ENCODE results near the gene PROSER3.

Gene PROSER3

DNA sequence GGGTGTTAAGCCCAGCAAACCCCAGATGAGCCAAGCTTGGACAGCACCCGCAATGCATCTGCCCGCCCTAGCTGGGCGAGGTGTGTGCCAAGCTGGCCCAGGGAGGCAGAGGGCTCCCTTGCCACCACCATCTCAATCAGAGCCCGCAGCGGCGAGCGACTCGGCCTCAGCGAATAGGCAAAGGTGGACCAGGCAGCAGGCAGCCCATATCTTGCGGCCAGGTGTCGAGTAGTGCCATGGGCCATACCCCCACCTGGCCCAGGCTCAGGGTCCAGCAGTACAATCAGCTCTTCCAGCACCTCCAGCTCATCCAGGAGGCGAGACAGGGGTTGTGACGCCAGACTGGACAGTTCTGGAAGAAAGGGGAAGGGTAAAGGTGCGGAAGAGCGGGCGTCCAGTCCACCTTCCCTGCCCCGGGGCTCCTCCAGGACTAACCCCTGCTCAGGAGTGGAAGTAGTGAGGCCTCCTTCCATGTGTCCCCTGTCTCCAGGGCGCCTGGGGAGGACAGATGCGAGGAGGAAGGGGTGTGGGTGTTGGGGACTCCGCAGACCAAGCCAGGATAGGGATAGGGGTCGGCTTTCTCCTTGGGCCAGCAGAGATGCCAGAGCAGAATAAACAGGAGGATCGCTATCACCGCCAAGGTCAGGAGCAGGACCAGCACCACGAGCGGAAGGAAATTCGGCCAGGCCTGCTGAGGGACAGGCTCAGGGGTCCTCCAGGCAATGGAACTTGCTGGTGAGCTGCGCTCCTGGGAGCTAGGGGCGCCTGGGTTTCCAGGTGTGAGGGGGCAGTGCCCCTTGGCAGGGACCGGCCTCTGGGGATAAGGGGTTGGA, 18.5 kb upstream of the PROSER3 start:
- no peak for DNase-seq

DNA sequence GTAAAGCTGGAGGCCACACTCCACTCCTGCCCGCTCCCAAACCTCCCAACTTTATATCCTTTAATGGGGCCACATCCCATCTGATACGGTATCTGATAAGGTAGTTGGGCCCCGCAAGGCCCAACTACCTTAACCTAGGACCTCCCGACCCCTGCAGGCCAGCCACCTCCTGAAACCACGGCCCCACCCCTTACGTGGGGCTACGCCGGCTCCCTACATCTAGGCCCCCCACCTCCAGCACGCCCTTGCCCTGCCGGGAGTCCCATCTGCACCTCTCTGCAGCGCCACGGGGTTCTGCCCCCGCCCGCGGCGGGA, 17.9 kb upstream of the PROSER3 start:
- no peak for DNase-seq

DNA sequence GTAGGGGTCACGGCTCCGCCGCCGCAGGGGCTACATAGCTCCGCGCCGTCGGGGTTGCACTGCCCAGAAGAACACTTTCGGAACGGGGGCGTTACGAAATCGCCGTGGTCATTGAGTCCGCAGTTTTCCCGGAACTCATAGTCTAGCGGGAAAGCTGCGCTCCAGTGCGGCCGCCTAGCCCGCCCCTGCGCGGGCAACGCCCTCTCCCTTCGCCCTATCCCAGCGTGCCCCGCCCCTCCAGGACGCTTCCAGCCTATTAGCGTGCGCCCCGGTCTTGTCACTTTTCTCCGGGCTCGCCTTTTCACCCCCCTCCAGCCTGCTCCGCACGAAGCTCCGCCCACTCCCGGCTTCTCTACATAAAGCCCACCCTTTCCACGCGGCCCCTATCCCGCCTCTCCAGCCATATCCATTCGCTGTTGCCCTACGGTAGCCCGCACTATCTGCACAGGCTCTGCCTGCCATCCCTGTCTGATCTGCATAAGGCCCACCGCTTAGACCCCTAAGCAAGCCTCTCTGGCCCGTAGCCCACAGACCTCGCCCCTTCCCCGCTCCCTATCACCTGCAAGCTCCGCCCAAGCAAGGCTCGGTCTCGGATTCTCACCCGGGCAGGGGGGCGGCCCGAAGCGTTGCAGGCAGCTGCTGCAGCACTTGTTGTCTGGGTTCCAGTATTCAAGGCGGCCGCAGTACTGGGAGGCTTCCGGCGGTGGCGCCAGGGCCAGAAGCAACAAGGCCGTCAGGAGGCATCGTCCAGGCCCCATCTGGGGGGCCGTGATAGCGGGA, 17.4 kb upstream of the PROSER3 start:
- DNase-seq, result peak; percentile 99

DNA sequence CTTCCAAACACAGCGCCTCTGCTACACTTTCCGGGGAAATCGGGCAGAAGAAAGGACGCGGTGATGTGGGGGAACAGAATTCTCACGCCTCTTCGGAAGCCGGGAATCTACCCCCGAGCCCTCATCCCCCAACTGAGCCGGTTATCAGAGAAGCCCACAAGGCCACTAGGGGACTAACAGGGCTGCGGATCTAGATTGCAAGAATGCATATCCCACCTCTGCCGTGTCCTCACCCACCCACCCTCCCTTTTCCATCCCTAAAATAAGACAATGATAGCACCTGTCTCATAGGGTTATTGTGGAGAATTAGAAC, 16.8 kb upstream of the PROSER3 start:
- DNase-seq, result no peak

DNA sequence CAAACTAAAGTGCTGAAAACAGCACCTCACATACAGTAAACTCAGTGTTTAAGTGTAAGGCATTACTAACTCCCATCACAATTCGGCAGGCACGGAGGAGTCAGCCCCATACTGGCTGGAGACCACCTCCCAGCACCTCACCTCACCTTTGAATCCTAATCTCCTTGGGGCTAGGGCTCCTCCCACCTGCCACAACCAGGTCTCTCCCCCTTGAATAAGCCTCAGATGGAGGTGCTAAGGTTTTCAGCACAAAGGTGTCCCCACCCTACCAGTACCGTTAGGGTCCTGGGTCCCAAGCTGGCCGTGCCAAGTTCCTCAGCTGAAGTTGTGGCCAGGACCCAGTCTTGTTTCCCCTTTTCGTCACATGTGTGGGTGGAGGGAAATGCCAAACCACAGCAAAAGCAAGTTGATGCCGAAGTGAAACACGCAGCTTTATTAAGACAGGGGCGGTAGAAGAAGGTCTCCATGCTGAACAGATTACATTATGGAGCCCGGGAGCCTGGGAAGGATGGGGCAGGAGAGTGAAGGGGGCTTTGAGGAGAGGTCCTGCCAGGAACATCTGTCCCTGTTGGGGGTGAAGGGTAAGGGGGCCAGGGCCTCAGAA, 15.8 kb upstream of the PROSER3 start, which contains the start of gene IGFLR1:
Gene IGFLR1 (minus strand): TSS at position 332 of the 604 bp plus-strand sequence. CDS start 1,272 bp downstream, outside the sequence.
- peak; percentile 90 for DNase-seq

DNA sequence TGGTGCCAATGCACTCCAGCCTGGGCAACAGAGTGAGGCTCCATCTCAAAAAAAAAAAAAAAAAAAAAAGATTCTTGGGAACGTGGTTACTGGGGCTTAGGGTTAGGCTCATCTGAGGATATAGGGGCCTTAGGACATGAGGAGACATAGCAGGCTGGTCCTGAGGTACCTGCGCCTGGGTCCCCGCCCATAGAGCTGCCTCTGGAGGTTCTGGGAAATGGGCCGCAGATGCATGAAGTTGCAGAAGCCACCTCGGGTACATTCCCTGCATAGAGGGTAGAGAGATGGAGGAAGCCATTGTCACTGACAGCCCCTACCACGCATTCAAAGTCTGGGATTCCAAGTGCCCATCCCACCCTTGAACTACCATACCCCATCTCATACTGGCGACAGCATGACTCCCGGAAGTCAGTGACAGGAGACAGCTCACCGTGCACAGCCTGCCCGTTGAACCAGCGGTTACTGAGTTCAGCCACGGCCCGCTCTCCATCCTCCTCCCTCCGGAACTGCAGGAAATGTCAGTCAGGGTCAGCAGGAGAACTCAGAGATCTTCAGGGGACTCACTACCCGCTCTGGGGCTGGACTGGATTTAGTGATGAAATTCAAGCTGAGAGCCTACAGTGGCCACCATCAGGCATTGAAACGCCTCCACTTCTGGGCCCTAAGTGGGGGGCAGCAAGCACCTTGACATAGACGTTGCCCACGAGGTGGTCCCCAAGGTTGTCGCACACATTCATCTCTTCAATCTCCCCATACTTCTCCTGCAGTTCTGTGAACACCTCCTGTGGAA, 14.1 kb upstream of the PROSER3 start:
- DNase-seq, result no peak

DNA sequence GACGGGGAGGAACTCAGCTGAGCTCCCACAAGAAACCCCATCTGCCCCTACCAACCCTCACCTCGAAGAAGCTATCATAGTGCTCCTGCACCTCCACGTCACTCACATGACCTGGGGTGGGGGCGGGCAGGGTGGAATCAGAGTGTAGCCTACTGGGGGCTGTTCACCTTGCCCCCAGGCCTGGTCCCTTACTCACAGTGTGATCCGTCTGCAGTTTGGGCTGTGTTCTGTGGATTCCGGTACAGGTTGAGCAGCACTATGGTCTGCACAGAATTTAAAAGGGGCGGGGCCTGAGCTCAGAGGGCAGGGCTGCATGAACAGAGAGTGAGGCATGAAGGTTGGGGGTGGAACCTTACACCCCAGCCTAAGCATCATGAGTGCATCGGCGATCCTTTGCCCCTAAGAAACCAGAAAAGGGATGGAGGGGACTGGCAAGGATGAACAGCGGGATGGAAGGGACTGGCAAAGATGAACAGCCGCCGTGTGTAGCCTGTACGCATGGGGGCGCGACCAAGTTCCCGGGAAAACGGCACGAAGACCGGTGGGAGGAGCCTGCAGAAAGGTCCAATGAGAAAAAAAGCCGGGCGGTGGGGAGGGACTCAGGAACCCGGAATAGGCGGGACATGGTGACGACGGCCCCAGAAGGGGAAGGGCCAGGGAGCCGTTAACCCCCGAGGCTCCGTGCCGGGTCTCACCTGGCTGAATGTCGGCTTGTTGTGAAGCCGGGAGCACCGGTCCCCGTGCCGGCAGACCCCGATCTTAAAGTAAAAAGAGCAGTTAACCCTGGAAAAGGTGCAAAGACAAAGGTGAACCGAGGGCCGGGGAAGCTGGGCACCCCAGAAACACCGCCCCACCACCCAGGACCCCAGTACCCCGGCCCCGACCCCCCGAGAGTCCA, 13.3 kb upstream of the PROSER3 start:
- DNase-seq, result peak; percentile 97

DNA sequence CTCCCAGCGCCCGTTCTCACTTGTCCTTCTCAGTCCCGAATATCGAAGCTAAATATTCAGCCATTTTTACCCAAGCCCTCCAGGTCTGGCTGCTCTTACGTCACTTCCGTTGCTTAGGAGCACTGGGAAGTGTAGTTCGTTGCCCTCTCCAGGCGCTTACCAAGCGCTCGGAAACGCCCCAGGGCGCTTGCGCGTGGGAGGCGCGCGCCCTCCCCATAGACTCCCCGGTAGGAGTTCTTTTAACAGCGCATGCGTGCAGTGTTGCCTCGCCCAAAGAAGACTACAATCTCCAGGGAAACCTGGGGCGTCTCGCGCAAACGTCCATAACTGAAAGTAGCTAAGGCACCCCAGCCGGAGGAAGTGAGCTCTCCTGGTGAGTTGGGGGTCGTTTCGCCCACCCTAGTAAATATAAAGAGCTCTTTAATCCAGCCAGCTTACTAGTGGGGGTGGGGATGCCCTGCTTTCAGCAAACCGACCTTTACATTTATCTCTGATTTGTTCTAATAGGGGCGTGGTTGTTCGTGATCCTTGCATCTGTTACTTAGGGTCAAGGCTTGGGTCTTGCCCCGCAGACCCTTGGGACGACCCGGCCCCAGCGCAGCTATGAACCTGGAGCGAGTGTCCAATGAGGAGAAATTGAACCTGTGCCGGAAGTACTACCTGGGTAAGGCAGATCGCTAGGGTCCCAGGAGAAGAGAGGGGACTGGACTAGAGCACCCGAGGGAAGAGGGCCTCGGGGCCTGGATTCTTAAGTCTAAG, 12.5 kb upstream of the PROSER3 start, which contains the start of the genes PSENEN and U2AF1L4:
Gene PSENEN (plus strand): TSS at position 324 of the 759 bp plus-strand sequence. CDS start 280 bp downstream, at position 604.
Gene U2AF1L4 (minus strand): TSS at position 91 of the 759 bp plus-strand sequence. CDS start 27 bp downstream, at position 64.
- DNase-seq, result peak; percentile 99

DNA sequence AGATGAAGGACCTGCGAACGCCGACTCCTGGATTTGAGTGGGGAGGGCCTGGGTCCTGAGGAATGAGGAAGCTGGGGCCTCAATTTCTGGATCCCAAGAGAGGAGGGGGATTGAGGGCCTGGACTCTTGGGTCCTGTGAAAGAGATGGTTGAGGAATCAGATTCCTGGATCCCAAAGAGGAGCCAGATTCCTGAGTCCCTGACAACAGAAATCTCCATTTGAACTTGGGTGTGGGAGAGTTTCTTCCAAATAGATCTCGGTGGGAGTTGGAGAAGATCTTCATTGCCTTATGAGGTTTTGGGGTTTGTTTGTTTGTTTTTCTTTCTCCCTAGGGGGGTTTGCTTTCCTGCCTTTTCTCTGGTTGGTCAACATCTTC, 11.9 kb upstream of the PROSER3 start:
- DNase-seq, result no peak

DNA sequence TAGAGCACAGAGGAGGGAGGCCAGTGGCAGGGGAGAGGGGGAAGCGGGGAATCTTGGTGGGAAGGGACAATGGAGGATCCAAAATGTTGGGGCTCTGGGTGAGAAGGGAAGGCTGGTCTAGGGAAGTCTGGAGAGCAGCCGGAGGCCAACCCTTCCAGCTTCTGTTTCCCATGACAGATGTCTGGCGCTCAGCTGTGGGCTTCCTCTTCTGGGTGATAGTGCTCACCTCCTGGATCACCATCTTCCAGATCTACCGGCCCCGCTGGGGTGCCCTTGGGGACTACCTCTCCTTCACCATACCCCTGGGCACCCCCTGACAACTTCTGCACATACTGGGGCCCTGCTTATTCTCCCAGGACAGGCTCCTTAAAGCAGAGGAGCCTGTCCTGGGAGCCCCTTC, 11.4 kb upstream of the PROSER3 start:
- DNase-seq, result no peak

DNA sequence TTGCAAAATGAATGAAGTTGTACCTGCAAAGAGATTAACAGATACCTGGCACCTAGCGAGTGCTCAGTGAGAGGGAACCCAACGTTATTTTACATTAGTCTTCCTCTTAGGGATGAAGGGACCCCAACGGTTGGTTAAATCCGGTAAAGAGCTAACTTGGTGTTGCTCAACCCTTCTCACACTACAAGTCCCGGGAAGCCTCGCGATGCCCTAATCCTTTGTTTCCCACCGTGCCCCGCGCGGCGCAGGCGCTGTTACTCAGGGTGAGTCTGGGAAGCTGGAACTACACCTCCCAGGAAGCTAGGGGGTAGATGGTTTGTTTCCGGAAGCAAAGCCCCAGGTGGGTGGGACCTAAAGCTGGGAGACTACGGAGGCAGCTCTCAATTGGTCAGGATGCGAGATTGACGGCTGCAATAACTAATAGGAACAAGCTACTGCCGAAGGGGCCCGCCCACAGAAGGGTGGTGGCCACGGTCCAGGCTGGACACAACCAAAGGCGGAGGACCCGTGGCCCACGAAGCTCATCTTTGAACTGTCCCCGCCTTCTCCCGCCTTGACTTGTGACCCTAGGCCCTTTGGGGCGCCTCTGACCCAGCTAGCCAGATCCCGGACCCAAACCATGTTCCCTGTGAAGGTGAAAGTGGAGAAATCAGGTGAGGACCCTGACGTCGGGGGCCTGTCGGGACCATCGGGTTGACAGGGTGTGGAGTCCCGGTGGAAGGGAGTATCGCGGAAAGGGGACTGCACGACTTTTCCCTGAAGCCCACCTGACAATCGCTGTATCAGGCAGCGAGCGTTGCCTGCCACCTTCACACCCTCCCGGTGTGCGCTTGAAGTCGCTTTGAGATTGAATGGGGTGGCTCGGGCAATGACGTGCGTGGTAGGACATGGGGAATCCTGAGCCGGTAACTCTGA, 9.6 kb upstream of the PROSER3 start, which contains the start of gene LIN37:
Gene LIN37 (plus strand): TSS at position 471 of the 915 bp plus-strand sequence. CDS start 149 bp downstream, at position 620.
- peak; percentile 100 for DNase-seq

DNA sequence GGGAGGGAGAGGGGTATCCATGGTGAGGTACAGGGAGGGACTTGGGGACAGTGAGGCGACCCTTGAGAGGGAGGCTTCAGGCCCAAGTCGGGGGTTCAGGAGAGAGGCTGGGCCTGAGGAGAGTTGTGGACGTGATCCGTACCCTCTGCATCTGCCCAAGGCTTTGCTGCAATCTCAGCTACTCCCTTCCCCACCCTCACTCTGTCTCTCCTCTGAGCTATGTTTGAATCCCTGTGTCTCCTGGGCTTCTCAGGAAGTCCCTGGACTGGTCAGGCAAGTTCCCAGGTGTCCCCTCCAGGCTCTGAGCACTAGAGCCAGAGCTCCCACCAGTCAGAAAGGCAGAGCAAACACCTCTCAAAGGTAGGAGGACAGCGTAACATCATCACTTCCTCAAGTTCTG, 7.8 kb upstream of the PROSER3 start:
- DNase-seq, result no peak

DNA sequence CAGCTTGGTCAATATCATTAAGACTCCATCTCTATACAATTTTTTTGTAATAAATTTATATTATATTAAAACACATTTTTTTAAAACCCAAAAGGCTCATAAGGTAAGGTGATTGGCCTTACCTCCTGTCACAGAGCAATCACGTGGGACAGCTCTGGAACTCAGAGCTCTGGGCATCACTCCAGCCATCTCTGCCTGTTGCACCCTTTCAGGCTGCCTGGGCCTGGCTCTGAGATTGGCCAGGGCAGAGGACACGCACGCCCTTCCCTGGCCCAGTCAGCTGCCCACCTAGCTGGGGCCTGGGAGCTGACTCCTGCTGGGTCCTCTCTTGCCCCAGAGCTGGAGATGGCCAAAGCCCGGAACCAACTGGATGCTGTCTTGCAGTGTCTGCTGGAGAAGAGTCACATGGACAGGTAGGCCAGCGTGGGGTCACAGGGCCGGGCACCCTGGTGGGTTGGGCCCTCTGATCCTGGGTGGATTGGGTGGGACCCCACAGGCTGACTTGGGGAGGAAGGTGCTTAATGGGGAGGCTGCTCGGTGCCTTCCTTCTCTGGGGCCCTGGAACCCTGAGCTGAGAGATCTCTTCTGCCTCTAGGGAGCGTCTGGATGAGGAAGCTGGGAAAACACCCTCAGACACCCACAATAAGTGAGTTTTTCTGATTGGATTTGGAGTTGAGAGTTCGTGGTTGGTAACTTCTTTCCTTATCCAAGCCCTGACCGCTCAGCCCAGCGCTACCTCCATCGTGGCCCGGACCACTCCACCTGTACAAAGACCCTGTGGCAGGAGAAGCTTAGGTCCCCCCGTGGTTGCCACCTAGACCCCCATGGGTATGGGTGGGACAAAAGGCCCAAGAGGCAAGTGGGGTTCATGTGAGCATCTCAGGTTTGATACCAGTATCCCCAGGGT, 5.9 kb upstream of the PROSER3 start:
- no peak for DNase-seq

DNA sequence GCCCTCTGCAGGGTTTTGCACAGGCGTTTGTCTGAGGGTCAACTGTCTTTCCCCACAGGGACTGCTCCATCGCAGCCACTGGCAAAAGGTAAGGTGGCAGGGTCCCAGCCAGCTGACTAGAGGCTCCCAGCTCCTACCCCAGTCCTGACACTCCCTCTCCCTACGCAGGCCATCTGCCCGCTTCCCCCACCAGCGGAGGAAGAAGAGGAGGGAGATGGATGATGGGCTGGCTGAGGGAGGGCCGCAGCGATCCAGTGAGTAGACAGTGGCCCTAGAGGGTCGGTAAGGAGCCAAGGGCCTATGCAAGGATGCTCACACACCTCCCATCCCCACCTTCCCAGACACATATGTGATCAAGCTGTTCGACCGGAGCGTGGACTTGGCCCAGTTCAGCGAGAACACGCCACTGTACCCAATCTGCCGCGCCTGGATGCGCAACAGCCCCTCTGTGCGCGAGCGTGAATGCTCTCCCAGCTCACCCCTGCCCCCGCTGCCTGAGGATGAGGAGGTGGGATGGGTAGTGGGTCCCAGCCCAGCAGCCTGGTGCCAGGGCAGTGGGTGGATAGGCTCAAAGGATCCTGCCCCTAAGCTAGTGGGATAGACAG, 5.1 kb upstream of the PROSER3 start:
- DNase-seq, result no peak

DNA sequence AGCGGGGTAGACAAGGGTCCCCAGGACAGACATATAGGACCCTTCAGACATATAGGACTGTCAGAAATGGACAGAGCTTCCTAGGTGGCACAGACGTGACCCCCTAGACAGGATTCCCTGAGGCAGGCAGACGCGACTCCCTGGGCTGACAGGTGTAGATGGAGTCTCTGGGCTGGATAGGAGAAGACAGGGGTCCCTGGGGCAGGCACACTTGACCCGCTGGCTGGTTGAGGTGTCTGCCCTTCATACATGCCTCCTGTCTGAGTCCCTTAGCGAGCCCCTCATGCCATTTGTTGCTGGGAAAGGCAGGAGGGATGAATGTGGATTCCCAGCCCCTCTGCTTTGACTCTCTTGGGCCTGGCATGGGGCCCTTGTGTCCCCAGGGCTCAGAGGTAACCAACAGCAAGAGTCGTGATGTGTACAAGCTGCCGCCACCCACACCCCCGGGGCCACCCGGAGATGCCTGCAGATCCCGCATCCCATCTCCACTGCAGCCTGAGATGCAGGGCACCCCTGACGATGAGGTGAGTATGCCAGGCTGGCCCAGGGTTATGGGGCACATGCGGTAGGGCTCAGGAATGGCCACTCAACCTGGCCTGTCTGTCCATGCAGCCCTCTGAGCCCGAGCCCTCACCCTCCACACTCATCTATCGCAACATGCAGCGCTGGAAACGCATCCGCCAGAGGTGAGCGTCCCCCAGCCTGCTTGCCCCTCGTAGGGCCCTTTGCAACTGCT, 4.2 kb upstream of the PROSER3 start:
- DNase-seq, result no peak

DNA sequence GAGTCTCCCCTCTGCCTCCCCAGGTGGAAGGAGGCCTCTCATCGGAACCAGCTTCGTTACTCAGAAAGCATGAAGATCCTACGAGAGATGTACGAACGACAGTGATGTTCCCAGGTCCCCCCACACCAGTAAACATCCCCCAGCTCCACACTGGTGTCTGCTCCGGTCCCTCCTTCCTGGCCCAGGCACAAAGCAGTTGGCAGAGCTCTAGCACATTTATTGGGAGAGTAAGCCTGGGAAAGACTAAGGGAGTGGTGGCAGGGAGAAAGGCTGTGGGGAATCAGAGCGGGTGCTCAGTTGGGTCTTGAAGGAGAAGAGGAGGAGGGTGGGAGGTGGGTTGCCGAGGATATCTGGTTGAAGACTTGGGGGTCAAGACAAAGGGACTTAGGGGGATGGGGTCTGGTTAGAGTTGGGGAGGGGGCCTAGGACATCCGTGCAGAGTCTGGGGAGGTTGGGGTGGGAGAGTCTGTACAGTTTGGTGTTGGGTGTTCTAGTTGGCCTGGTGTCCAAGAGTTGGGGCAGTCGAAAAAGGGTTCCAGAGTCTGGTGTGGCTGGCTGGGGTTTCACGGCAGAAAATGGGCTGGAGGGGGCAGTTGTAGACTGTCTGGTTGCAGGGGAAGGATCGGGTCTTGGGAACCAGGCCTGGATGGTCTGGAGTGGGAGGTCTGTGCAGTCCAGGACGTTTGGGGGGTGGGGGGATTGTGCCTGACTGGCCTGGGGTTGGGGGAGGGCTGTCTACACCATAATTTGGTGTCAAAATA, 3.4 kb upstream of the PROSER3 start:
- no peak for DNase-seq

DNA sequence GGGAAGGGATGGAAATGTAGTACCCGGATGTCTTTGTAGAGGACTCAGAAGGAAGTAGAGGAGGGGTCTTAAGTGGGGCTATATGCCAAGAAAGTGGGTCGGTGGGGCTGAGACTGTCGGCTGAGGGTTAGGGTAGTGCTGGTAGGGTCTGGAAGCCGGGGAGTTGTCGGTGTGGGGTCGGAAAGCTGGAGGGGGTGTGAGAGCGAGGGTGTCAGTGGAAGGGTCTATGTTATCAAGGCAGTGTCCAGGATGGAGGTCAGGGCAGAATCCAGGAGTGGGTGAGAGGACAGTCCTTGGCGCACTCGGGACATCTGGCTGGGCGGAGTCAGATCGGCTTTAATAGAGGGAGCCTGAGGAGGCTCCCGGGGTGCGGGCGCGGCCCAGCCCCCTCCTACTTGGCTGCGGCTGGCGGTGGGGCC, 2.8 kb upstream of the PROSER3 start:
- no peak for DNase-seq
